Stimulated activated CD8-positive, alpha-beta memory T cell treated with anti-CD3 and anti-CD28 coated beads, Interleukin-15, amount 100 ng/mL, for 48 hours (primary cell): ENCODE data around the gene PROCA1.

Experiments
- DNase-seq, 2 donors: peaks; one replicate each; pipeline ENCODE4 v3.0.0-alpha.2; 2020; ENCODE audit warnings: low read depth in 2 of 2

The PROCA1 gene

GRCh38 chr17:28710861-28711722 is 596 bp downstream of the PROCA1 start:
- DNase-seq: peak; percentile 82 to 90

GRCh38 chr17:28707339-28707720 is 4.4 kb downstream of the PROCA1 start:
- no peak for DNase-seq

- DNase-seq: no peak
Measured at GRCh38 chr17:28706471-28707338, 5.0 kb downstream of the PROCA1 start.

DNA sequence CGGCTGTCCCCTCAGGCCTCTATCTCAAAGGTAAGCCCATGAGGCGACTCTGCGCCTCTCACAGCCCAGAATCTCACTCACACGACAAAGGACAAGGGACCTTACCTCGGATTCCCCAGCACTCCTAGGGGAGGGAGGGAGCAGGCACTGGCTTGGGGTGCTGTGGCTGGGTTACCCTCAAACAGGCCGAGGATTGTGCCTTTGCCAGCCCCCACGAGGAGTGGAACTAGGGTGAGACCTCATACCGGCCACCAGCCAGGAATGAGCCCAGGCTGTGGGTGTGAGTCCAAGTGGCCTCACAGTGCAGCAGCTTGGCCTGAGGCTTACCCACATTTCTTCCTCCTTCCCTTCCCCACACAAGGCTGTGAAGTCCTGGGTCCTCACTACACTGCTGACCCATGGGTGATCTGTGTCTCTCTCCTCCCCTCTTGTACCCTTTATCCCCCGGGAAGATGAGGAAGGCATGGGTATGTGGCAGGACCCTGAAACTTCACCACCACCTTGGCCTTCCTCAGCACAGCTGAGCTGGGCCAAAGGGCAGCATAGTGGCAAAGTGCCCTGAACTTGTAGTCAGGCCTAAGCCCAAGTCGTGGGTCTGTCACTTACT is 5.9 kb downstream of the PROCA1 start:
- DNase-seq: no peak

DNA sequence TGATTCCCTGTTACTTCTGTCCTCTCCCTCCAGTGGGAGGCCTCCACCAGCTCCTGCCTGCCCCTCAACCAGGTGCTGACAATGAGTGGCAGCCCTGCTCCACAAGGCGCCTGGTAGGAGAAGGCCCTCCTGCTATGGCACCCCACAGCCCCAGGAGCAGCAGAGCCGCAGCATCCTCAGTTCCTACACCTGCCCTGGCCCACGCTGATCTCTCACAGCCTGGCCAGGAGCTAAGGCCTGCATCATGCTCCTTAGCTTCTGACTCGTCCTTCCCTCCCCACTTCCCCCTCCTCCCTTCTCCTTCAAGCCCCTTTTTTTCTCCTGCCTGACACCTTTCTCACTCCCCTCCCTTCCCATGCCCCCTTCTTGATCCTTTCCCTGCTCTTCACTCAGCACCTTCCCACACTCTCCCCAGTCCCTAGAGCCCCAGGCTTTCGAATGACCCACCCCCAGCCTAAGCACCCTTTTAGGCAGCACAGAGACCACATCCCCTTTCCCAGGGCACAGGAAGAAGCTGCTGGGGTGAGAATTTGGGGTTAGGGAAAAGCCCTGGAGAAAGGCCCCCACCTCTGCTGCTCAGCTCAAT is 6.5 kb downstream of the PROCA1 start:
- DNase-seq: no peak

DNA sequence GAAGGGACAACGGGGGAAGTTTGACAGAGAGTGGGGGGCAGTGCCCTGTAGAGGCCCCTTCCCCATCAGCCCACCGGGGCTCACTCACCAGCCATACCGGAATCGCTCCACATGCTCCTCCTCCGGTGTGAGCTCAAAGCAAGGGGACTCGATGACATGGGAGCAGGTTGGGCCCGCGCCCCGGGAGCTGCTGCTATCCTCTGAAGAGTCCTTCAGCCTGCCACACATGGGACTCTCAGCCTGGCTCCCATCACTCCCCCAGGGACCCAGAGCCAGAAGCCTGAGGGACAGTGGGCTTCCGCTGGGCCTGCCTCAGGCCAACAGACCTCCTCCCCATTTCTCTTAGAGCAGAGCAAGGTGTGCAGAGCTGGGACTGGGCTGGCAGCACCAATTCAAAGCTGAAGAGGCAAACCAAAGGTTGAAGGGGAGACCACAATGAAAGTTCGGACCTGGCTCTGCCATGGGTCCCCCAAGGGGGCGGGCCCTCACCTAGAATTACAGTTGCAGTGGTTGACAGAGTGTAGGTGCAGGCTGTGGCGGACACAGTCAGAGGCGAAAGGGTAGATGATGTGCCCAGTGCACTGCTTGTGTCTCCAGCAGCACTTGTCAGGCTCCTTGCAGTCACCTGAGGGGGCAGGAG is 7.3 kb downstream of the PROCA1 start:
- DNase-seq: no peak

- no peak for DNase-seq
Measured at GRCh38 chr17:28703552-28704218, 8.0 kb downstream of the PROCA1 start.

DNA sequence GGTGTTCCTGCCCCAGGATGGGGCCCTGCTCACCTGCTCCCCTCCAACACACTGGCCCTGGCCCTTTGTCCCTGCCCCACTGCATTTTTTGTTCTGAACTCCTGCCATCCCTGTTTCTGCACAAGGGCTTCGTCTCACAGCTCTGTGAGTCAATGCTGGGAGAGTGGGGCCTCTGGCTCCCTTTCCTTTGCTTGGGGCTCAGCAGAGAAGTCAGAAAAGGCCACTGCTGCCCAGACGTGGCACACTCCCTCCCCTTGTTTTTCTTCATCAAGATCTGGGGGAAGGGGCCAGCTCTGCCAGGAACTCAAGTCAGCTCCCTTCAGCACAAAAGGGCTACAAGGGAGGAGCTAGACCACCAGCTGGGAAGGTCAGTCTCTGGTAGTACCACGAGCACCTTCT is 8.9 kb downstream of the PROCA1 start:
- no peak for DNase-seq

DNA sequence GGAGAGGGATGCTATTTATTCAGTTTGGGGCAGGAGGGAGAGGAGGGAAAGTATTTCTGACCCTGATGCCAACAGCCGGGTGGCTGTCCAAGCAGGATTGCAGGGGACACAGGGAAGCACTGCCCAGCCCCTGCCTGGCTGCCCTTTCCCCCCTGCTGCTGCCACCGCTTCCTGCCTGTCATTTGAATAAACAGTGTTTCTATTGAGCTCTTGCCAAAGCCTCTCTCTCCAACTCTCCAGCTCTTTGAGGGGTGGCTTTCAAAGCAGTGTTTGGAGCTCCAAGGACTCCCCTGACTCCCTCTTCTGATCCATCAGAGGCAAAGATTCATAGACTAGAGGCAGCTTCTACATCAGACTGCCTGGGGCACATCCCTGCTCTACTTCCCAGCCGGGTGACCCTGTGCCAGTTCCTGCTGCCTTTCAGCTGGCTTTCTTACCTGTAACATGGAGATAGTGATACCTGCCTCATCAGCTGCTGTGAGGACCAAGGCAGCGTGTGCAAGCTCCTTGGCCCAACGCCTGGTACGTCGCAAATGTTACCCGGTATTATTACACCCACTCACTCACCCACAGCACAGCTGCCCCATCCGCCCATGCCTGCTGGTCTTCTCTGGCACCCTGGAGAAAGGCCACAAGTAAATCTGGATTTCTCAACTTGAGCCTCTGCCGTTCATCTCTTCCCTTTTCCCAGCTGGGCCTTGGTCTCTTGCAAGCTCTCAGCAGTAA is 9.5 kb downstream of the PROCA1 start:
- no peak for DNase-seq

GRCh38 chr17:28700830-28701492 is 10.7 kb downstream of the PROCA1 start:
- no peak for DNase-seq

- no peak for DNase-seq
Measured at GRCh38 chr17:28700278-28700677, 11.4 kb downstream of the PROCA1 start.

- no peak for DNase-seq
Measured at GRCh38 chr17:28698253-28698941, 13.3 kb downstream of the PROCA1 start.

- no peak for DNase-seq
Measured at GRCh38 chr17:28693869-28694268, 17.8 kb downstream of the PROCA1 start.

DNA sequence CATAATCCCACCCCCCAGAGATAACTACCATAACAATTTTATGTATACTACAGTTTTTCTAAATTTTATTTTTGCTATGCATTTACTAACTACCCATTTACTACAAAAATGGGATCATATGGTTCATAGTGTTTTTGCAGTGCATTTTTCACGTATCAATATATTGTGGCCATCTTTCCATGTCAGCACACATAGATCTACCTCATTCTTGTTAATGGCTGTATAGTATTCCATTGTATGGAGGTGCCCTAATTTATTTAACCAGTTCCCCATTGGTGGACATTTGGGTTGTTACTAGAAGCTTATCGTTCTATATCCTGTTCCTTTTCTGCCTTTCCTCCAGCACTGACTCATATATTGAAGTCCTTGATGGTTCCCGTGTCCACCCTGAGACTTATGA is 22.7 kb downstream of the PROCA1 start:
- DNase-seq: no peak

GRCh38 chr17:28688481-28688880 is 23.2 kb downstream of the PROCA1 start:
- DNase-seq: no peak

DNA sequence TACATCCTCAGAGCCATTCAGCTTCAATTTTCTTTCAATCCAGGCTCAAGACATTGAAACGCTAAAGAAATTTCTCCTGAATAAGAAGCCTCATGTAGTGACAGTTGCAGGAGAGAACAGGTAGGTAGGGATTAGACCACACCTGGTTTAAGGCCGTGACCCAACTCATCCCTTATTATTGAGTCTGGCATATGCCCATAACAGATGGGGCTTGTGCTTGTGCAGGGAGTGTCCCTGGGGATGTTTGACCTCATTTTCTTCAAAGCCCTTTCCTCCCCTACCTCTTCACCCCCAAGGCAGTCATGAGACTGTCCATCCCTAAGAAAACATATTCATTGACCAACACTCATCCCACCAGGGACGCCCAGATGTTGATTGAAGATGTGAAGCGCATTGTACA is 25.4 kb downstream of the PROCA1 start:
- DNase-seq: no peak

DNA sequence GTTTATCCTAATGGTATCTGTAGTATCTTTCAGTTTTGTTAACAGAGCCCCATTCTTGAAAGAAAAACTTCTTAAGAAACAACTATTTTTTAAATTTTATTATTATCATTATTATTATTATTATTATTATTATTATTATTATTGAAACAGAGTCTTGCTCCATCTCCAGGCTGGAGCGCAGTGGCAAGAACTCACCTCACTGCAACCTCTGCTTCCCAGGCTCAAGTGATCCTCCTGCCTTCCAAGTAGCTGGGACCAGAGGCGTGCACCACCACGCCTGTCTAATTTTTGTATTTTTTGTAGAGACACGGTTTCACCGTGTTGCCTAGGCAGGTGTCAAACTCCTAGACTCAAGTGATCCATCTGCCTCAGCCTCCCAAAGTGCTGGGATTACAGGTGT is 26.3 kb downstream of the PROCA1 start:
- DNase-seq: no peak

- no peak for DNase-seq
Measured at GRCh38 chr17:28684963-28685362, 26.7 kb downstream of the PROCA1 start.

- DNase-seq: no peak
Measured at GRCh38 chr17:28682655-28683054, 29.0 kb downstream of the PROCA1 start.
